GM23338 (cell line): Measurements from ENCODE around the gene PELI1. TPM values are rescaled to one million over a fixed set of nuclear protein-coding genes. Genes with fewer than 3 reads are reported as not detected.

Experiments
- ATAC-seq: fragments of 200-7000 bp; cut with Tn5 transposase; 3 replicates; pipeline ENCODE4 v1.9.1; 2020
- DNase-seq: peaks from one replicate; pipeline ENCODE4 v3.0.0-alpha.2; 2015; ENCODE audit warnings: low spot score
- H2AFZ ChIP-seq: fragments of 200-600 bp; sonication (generic); 2 replicates; pipeline ENCODE4 v1.8.0; 2016; ENCODE audit warnings: antibody characterized with exemption, mild to moderate bottlenecking, moderate library complexity
- H3F3A ChIP-seq: fragments of 200-600 bp; sonication (generic); replicated peaks from 2 replicates; pipeline ENCODE4 v1.8.0; 2017; ENCODE audit warnings: antibody characterized with exemption, mixed run types, low read depth
- H3K27ac ChIP-seq: fragments of 200-600 bp; sonication (generic); 2 replicates; pipeline ENCODE4 v1.6.1; 2016; ENCODE audit warnings: low read depth
- H3K27me3 ChIP-seq: fragments of 200-600 bp; sonication (generic); 2 replicates; pipeline ENCODE4 v1.8.0; 2016; ENCODE audit warnings: mild to moderate bottlenecking, mixed run types, moderate library complexity; ENCODE audit not compliant: insufficient read depth
- H3K36me3 ChIP-seq: fragments of 200-600 bp; sonication (generic); 2 replicates; pipeline ENCODE4 v1.8.0; 2016; ENCODE audit warnings: mild to moderate bottlenecking; ENCODE audit not compliant: insufficient read depth
- H3K4me1 ChIP-seq: fragments of 200-600 bp; sonication (generic); 2 replicates; pipeline ENCODE4 v1.8.0; 2016; ENCODE audit warnings: mild to moderate bottlenecking, moderate library complexity; ENCODE audit not compliant: insufficient read depth
- H3K4me2 ChIP-seq: fragments of 200-600 bp; sonication (generic); 2 replicates; pipeline ENCODE4 v1.7.1; 2017; ENCODE audit warnings: mixed run types
- H3K4me3 ChIP-seq: fragments of 200-600 bp; sonication (generic); 2 replicates; pipeline ENCODE4 v1.6.1; 2016; ENCODE audit warnings: mixed run types
- H3K79me2 ChIP-seq: fragments of 200-600 bp; sonication (generic); replicated peaks from 2 replicates; pipeline ENCODE4 v1.8.0; 2017; ENCODE audit warnings: mild to moderate bottlenecking; ENCODE audit not compliant: insufficient read depth
- H3K9me2 ChIP-seq: fragments of 200-600 bp; sonication (generic); 2 replicates; pipeline ENCODE4 v1.8.0; 2017; ENCODE audit not compliant: insufficient read depth
- H4K20me1 ChIP-seq: fragments of 200-600 bp; sonication (generic); replicated peaks from 2 replicates; pipeline ENCODE4 v1.8.0; 2017; ENCODE audit warnings: mild to moderate bottlenecking; ENCODE audit not compliant: insufficient read depth
- H3K27ac Mint-ChIP-seq: 2 replicates; pipeline ENCODE4 v1.8.0; 2020; ENCODE audit warnings: inconsistent platforms, mild to moderate bottlenecking, moderate library complexity, mixed read lengths
- H3K27me3 Mint-ChIP-seq: 3 replicates; pipeline ENCODE4 v1.8.0; 2022; ENCODE audit warnings: low read depth, mild to moderate bottlenecking, moderate library complexity, mixed read lengths, inconsistent platforms; ENCODE audit not compliant: insufficient read depth, poor library complexity
- H3K36me3 Mint-ChIP-seq: 3 replicates; pipeline ENCODE4 v1.8.0; 2021; ENCODE audit warnings: low read depth, mild to moderate bottlenecking, inconsistent platforms, moderate library complexity, mixed read lengths
- H3K4me1 Mint-ChIP-seq: 3 replicates; pipeline ENCODE4 v1.8.0; 2020; ENCODE audit warnings: mild to moderate bottlenecking, inconsistent platforms, mixed read lengths
- H3K4me3 Mint-ChIP-seq: 3 replicates; pipeline ENCODE4 v1.8.0; 2021; ENCODE audit warnings: moderate library complexity, mild to moderate bottlenecking, inconsistent platforms, mixed read lengths
- H3K9me3 Mint-ChIP-seq: 3 replicates; pipeline ENCODE4 v1.8.0; 2020; ENCODE audit warnings: moderate library complexity, mild to moderate bottlenecking, inconsistent platforms, mixed read lengths
- CREB1 ChIP-seq: fragments of 250-450 bp; sonication (Bioruptor Pico); IDR thresholded peaks from 2 replicates; pipeline ENCODE4 v1.5.0; 2020; ENCODE audit warnings: low read depth, mild to moderate bottlenecking, moderate library complexity
- EZH2 ChIP-seq: fragments of 200-600 bp; sonication (generic); IDR thresholded peaks from one replicate; pipeline ENCODE4 v1.8.0; 2017; ENCODE audit warnings: antibody characterized with exemption, mild to moderate bottlenecking, low read depth; ENCODE audit not compliant: unreplicated experiment
- EZH2phosphoT487 ChIP-seq: fragments of 200-600 bp; sonication (generic); IDR thresholded peaks from one replicate; pipeline ENCODE4 v1.8.1; 2018; ENCODE audit warnings: antibody characterized with exemption; ENCODE audit not compliant: unreplicated experiment
- JUNB ChIP-seq: IDR thresholded peaks from one replicate; pipeline ENCODE4 v1.6.1; 2016; ENCODE audit warnings: antibody characterized with exemption; ENCODE audit not compliant: unreplicated experiment
- NANOG ChIP-seq: IDR thresholded peaks from 2 replicates; pipeline ENCODE4 v1.6.1; 2016; ENCODE audit warnings: antibody characterized with exemption, borderline replicate concordance
- POLR2AphosphoS5 ChIP-seq: IDR thresholded peaks from 2 replicates; pipeline ENCODE4 v1.6.1; 2016; ENCODE audit warnings: antibody characterized with exemption, low read depth
- STAT1 ChIP-seq: IDR thresholded peaks from one replicate; pipeline ENCODE4 v1.6.1; 2016; ENCODE audit warnings: antibody characterized with exemption; ENCODE audit not compliant: unreplicated experiment
- ZNF114 ChIP-seq: fragments of 250-450 bp; sonication (Bioruptor Pico); IDR thresholded peaks from 2 replicates; pipeline ENCODE4 v1.5.0; 2020; ENCODE audit warnings: mild to moderate bottlenecking, moderate library complexity
- ZNF331 ChIP-seq: fragments of 250-450 bp; sonication (Bioruptor Pico); IDR thresholded peaks from 2 replicates; pipeline ENCODE4 v1.5.0; 2020; ENCODE audit warnings: low read depth, mild to moderate bottlenecking, moderate library complexity
- ZNF462 ChIP-seq: fragments of 250-450 bp; sonication (Bioruptor Pico); IDR thresholded peaks from 2 replicates; pipeline ENCODE4 v1.5.0; 2020; ENCODE audit warnings: mild to moderate bottlenecking, moderate library complexity
- polyA plus RNA-seq: library from polyadenylated mRNA; unstranded; fragments of >200 nt; fragmentation: Nextera tagmentation; extraction: Ambion mirVana; gene quantifications from 2 replicates; pipeline ENCODE4 v1.2.1, GENCODE V29; 2016
- total RNA-seq: library from RNA; depleted of rRNA; stranded (reverse); fragments of >200 nt; shearing (Covaris generic); gene quantifications from 2 replicates; pipeline ENCODE4 v1.2.3, GENCODE V29; 2014

PELI1 gene
- total and polyA plus RNA-seq, 2 experiments from 2014 or later: 32.4 to 61.8 TPM

- no peak for TF ChIP-seq ZNF462
- TF ChIP-seq POLR2AphosphoS5: no peak
- no peak for TF ChIP-seq NANOG
- TF ChIP-seq ZNF331 (CRISPR knock-in tag): no peak
- TF ChIP-seq ZNF114 (CRISPR knock-in tag): no peak
- TF ChIP-seq EZH2phosphoT487: no peak
- TF ChIP-seq JUNB: no peak
- TF ChIP-seq STAT1: no peak
These were observed 4.3 kb downstream of the PELI1 start (continued) for GRCh38 chr2:64139956-64140355.

GRCh38 chr2:64137996-64138395 is 6.2 kb downstream of the PELI1 start:
- H3F3A ChIP-seq: no peaks in the 10 kb centered on the region
- no peaks in the 10 kb centered on the region for H3K27me3 ChIP-seq
- H3K4me1 ChIP-seq: peaks cover 61% of the 10 kb centered on the region
- Mint-ChIP-seq H3K36me3 (peaks cover 13% of the 10 kb centered on the region; the same call in 2 of the 3 replicates), H3K27me3 (peaks cover 1% of the 10 kb centered on the region), H3K27ac (peak overlapping the region; percentile 45; the same call in 1 of the 2 replicates), H3K4me1 (peaks cover 78% of the 10 kb centered on the region), H3K9me3 (no peaks in the 10 kb centered on the region), H3K4me3 (no peak overlapping the region)
- H3K4me2 ChIP-seq: no peak overlapping the region
- no peak overlapping the region for H2AFZ ChIP-seq
- no peak overlapping the region for H3K4me3 ChIP-seq
- H3K36me3 ChIP-seq: no peaks in the 10 kb centered on the region
- H3K9me2 ChIP-seq: no peaks in the 10 kb centered on the region
- peak; percentile 35 for ATAC-seq
- H3K27ac ChIP-seq: no peak overlapping the region
- H3K79me2 ChIP-seq: peaks cover 100% of the 10 kb centered on the region
- DNase-seq: no peak
- H4K20me1 ChIP-seq: peaks cover 13% of the 10 kb centered on the region; the same call in 1 of the 2 replicates
- TF ChIP-seq EZH2 (no peak), CREB1 (CRISPR knock-in tag) (no peak), ZNF114 (CRISPR knock-in tag) (no peak), ZNF462 (no peak)
